ENCODE results near the gene SH3GLB1. TPM values are rescaled to one million over a fixed set of nuclear protein-coding genes. Genes with fewer than 3 reads are reported as not detected.
A peak's percentile ranks its signal among the peaks of the same experiment; 100 is the strongest.
"Not testable (repeated sequence)": the region's sequence is repeated elsewhere in the genome, so short reads cannot be mapped to it uniquely, and the experiment has no call there.

Gene SH3GLB1
- 63.8 and 63.9 TPM in 2 replicates for total RNA-seq

DNA sequence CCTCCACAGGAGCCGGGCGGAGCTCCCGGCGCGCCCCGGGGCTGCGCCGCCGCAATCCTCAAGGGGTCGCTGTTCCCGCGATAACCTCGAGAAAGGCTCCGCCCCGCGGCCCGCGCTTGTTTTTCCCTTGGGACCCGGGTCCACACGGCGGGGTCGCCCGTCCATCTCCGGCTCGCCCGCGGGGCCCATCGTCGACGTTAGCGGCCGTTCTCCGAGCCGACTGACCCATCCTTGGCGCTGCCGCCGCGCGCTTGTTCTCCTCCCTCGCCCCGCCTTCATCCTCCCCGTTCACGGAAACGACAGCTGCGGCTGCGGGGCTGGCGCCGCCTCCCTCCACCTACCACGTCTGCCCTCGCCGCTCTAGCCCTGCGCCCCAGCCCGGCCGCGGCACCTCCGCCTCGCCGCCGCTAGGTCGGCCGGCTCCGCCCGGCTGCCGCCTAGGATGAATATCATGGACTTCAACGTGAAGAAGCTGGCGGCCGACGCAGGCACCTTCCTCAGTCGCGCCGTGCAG, at the start of gene SH3GLB1:
SH3GLB1 (plus strand) TSS at position 119 of the 514 bp plus-strand sequence; CDS start at position 443, 324 bp downstream.
- H3K27me3 Mint-ChIP-seq = no peaks in the 10 kb centered on the region
- H3K27ac Mint-ChIP-seq = peak within 1 kb of the TSS; percentile 99
- peaks cover 46% of the 10 kb centered on the region for H3K4me1 Mint-ChIP-seq
- no peaks in the 10 kb centered on the region for H3K9me3 Mint-ChIP-seq
- ChIA-PET POLR2A (interaction anchor here (0.5 to 3.5 kb wide), 37 partner anchors 9 to 1980 kb away, joined by 3 to 49 read pairs (median 4); partner anchors contain the start of genes BCL10, HS2ST1, LMO4 and ODF2L), CTCF (interaction anchor here (0.6 to 3.9 kb wide), 25 partner anchors 9 to 624 kb away, joined by 3 to 19 read pairs (median 3); partner anchors contain the start of gene ODF2L)
- intact Hi-C loops (cut with micrococcal nuclease) = loop anchor here (1.0 to 10.0 kb wide), 11 partner anchors 87 to 1980 kb away; partner anchors contain the start of genes BCL10, HS2ST1, LMO4 and ODF2L
- peak; percentile 92 for DNase-seq
- ATAC-seq (ENCODE audit: low read depth) = peak; percentile 87
- TF ChIP-seq, protein P1, sequence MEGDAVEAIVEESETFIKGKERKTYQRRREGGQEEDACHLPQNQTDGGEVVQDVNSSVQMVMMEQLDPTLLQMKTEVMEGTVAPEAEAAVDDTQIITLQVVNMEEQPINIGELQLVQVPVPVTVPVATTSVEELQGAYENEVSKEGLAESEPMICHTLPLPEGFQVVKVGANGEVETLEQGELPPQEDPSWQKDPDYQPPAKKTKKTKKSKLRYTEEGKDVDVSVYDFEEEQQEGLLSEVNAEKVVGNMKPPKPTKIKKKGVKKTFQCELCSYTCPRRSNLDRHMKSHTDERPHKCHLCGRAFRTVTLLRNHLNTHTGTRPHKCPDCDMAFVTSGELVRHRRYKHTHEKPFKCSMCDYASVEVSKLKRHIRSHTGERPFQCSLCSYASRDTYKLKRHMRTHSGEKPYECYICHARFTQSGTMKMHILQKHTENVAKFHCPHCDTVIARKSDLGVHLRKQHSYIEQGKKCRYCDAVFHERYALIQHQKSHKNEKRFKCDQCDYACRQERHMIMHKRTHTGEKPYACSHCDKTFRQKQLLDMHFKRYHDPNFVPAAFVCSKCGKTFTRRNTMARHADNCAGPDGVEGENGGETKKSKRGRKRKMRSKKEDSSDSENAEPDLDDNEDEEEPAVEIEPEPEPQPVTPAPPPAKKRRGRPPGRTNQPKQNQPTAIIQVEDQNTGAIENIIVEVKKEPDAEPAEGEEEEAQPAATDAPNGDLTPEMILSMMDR (IDR thresholded peaks at IDR 0.05) = peak; percentile 26
- peaks cover 18% of the 10 kb centered on the region for H3K36me3 Mint-ChIP-seq (ENCODE audit: low read depth)
- H3K4me3 Mint-ChIP-seq = peak within 1 kb of the TSS; percentile 99

DNA sequence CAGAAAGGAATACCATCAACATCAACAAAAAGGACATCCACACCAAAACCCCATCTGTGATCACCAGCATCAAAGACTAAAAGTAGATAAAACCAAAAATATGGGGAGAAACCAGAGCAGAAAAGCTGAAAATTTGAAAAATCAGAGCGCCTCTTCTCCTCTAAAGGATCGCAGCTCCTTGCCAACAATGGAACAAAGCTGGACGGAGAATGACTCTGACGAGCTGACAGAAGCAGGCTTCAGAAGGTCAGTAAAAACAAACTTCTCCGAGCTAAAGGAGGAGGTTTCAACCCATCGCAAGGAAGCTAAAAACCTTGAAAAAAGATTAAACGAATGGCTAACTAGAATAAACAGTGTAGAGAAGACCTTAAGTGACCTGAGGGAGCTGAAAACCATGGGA, 46.0 kb upstream of the SH3GLB1 start:
- POLR2A ChIA-PET; CTCF ChIA-PET; intact Hi-C loops (cut with micrococcal nuclease); H3K9me3 Mint-ChIP-seq; H3K4me3 Mint-ChIP-seq; H3K27ac Mint-ChIP-seq; H3K27me3 Mint-ChIP-seq; H3K36me3 Mint-ChIP-seq (ENCODE audit: low read depth); ATAC-seq (ENCODE audit: low read depth); DNase-seq; H3K4me1 Mint-ChIP-seq: not testable (repeated sequence)

DNA sequence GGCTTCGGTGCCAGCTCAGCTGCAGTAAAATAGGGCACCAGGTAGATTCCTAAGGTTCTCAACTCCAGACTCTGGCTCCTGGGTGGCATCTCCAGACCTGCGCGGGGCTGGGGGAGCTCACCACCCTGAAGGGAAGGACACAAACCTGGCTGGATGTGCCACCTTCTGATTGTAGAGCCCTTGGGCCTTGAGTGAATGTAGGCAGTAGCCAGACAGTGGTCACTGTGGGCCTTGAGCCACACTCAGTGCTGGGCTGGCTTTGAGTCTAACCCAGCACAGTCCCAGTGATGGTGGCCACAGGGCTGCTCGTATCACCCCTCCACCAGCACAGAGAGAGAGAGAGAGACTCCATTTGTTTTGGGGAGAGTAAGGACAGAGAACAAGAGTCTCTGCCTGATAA, 38.0 kb upstream of the SH3GLB1 start:
- Mint-ChIP-seq H3K27me3 (no peaks in the 10 kb centered on the region), H3K36me3 (ENCODE audit: low read depth) (peaks cover 9% of the 10 kb centered on the region), H3K4me1 (peaks cover 3% of the 10 kb centered on the region), H3K9me3 (peaks cover 5% of the 10 kb centered on the region), H3K4me3 (no peak overlapping the region), H3K27ac (no peak overlapping the region)
- intact Hi-C loops (cut with micrococcal nuclease) = no loop called here
- DNase-seq = no peak
- no peak for ATAC-seq (ENCODE audit: low read depth)
- TF ChIP-seq, protein P1 (IDR thresholded peaks at IDR 0.05) = no peak
- ChIA-PET CTCF (interaction anchor here (1.9 kb wide), 1 partner anchor 167 kb away, joined by 6 read pairs; no protein-coding TSS in a partner anchor), POLR2A (no interaction called here)

DNA sequence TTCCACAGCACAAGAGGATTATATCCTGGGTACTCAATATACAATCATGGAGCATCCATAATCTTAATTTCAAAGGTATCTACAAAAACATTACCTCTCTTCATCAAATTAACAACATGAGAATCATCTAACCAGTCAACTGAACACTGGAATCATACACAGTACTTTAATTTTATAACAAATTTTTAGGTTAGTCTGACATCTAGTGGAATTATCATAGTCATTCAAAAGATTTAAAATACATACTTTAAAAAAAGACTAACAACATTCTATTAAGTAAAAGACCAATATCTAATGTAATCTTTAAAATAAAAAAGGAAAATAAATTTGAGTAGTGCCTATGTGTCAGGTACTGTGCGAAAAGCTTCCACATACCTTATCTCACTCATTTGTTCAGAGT, 16.8 kb upstream of the SH3GLB1 start:
- ATAC-seq (ENCODE audit: low read depth) = peak; percentile 34
- DNase-seq = no peak
- no peaks in the 10 kb centered on the region for H3K9me3 Mint-ChIP-seq
- no peak overlapping the region for H3K4me3 Mint-ChIP-seq
- no peaks in the 10 kb centered on the region for H3K4me1 Mint-ChIP-seq
- POLR2A ChIA-PET = no interaction called here
- no peak overlapping the region for H3K27ac Mint-ChIP-seq
- intact Hi-C loops (cut with micrococcal nuclease) = loop anchor here (5.0 kb wide), 6 partner anchors 70 to 305 kb away; no protein-coding TSS in a partner anchor
- TF ChIP-seq, protein P1 (IDR thresholded peaks at IDR 0.05) = no peak
- CTCF ChIA-PET = interaction anchor here (0.6 to 3.3 kb wide), 9 partner anchors 17 to 308 kb away, joined by 3 to 26 read pairs (median 3); partner anchors contain the start of gene SH3GLB1
- H3K27me3 Mint-ChIP-seq = no peaks in the 10 kb centered on the region
- no peaks in the 10 kb centered on the region for H3K36me3 Mint-ChIP-seq (ENCODE audit: low read depth)

DNA sequence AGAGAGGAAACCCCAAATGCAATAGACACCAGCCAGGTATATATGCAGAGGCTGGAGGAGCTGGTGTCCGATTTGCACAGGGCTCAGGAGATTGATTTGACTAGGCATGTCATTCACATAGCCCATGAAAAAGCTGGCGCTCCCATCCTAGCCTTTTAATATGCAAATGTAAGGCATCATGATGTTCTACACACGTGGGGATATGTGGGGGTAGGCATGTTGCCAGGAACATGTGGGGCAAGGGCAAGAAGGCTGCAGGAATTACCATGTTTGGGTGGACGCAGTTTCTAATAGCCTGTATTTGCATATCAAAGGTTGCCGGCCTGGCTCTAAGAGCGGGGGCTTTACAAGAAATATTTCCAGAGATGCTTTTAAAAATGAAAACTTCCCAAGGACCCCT, 11.7 kb upstream of the SH3GLB1 start:
- CTCF ChIA-PET = no interaction called here
- H3K4me1 Mint-ChIP-seq = no peaks in the 10 kb centered on the region

More for the DNA sequence above, 11.7 kb upstream of the SH3GLB1 start:
- no peak for DNase-seq
- Mint-ChIP-seq H3K9me3 (no peaks in the 10 kb centered on the region), H3K27ac (no peak overlapping the region), H3K36me3 (ENCODE audit: low read depth) (no peaks in the 10 kb centered on the region), H3K4me3 (no peak overlapping the region), H3K27me3 (no peaks in the 10 kb centered on the region)
- intact Hi-C loops (cut with micrococcal nuclease) = no loop called here
- POLR2A ChIA-PET = no interaction called here
- no peak for ATAC-seq (ENCODE audit: low read depth)
- TF ChIP-seq, protein P1 (IDR thresholded peaks at IDR 0.05) = no peak

Data from activated B cell treated with CpG ODN at 0.5 μM for 24 hours (primary cell).